Measurements from ENCODE around the gene SPINK1.

SPINK1 gene

DNA sequence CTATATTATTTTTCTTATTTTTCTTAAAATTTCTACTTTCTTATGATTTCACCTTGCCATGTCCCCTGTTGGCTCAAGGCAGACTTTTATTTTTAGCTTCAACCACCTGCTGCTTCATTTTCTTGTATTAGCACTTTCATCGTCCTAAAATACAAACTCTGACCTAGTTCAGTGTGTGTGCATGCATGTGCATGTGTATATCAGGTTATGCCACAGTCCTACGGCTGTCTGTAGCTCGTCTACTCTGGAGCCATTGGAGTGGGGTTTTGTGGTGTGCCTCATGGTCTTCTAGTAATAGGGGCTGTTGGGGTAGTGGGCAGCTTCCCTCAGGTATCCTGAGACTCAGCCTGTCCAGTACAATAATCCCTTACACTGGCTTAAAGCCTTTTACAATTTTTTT lies 13.4 kb upstream of the SPINK1 start:
- TF ChIP-seq EZH2phosphoT487 (IDR thresholded peaks at IDR 0.05; ENCODE audit: borderline replicate concordance) = no peak
- TF ChIP-seq, protein P1, sequence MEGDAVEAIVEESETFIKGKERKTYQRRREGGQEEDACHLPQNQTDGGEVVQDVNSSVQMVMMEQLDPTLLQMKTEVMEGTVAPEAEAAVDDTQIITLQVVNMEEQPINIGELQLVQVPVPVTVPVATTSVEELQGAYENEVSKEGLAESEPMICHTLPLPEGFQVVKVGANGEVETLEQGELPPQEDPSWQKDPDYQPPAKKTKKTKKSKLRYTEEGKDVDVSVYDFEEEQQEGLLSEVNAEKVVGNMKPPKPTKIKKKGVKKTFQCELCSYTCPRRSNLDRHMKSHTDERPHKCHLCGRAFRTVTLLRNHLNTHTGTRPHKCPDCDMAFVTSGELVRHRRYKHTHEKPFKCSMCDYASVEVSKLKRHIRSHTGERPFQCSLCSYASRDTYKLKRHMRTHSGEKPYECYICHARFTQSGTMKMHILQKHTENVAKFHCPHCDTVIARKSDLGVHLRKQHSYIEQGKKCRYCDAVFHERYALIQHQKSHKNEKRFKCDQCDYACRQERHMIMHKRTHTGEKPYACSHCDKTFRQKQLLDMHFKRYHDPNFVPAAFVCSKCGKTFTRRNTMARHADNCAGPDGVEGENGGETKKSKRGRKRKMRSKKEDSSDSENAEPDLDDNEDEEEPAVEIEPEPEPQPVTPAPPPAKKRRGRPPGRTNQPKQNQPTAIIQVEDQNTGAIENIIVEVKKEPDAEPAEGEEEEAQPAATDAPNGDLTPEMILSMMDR (conservative IDR thresholded peaks at IDR 0.05; ENCODE audit: low read length) = no peak
- Histone ChIP-seq H3K27me3 (ENCODE audit: insufficient read depth, low read length, poor library complexity, severe bottlenecking) (peaks cover 5% of the 10 kb centered on the region), H3K9me3 (ENCODE audit: insufficient read depth, low read depth, low read length) (no peaks in the 10 kb centered on the region), H3K4me2 (ENCODE audit: low read depth, low read length, poor library complexity, severe bottlenecking) (no peak overlapping the region), H3K4me3 (ENCODE audit: low read length, poor library complexity, severe bottlenecking) (no peak overlapping the region), H3K79me2 (ENCODE audit: insufficient read depth, low read length) (no peaks in the 10 kb centered on the region), H2AFZ (ENCODE audit: low read length) (no peak overlapping the region), H3K9me2 (replicated peaks; ENCODE audit: low read depth, low read length) (no peaks in the 10 kb centered on the region), H3K4me1 (ENCODE audit: insufficient read depth, low read length, poor library complexity, severe bottlenecking) (no peaks in the 10 kb centered on the region), H3K9ac (ENCODE audit: low read depth, low read length, poor library complexity, severe bottlenecking) (no peak overlapping the region), H3K36me3 (ENCODE audit: insufficient read depth, low read length) (no peaks in the 10 kb centered on the region), H3F3A (ENCODE audit: low read depth) (no peaks in the 10 kb centered on the region), H4K20me1 (ENCODE audit: insufficient read depth, low read length, poor library complexity, severe bottlenecking) (no peaks in the 10 kb centered on the region)

DNA sequence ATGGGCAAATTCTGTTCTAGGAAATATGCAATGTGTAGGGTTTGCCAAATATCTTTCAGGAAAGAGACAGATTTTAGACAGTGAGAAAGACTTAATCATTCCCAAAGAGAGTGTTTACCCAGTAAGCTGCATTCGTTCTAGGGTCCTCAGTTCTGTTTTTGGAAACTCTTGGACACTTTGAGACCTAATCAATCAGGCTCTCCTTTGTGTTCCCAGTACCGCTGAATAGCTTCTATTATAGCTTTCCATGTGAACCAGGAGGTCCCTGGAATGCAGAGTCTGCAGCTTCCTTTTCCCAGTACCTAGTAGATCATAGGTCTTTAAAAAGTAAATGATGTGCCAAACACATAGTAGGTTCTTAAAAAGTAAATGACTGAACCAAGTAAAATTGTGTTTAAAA lies 11.4 kb upstream of the SPINK1 start:
- Histone ChIP-seq H3K36me3 (ENCODE audit: insufficient read depth, low read length) (no peaks in the 10 kb centered on the region), H4K20me1 (ENCODE audit: insufficient read depth, low read length, poor library complexity, severe bottlenecking) (no peaks in the 10 kb centered on the region), H3K4me1 (ENCODE audit: insufficient read depth, low read length, poor library complexity, severe bottlenecking) (no peaks in the 10 kb centered on the region), H3K27me3 (ENCODE audit: insufficient read depth, low read length, poor library complexity, severe bottlenecking) (peaks cover 5% of the 10 kb centered on the region), H2AFZ (ENCODE audit: low read length) (no peak overlapping the region), H3K9me2 (replicated peaks; ENCODE audit: low read depth, low read length) (no peaks in the 10 kb centered on the region), H3K9ac (ENCODE audit: low read depth, low read length, poor library complexity, severe bottlenecking) (no peak overlapping the region), H3F3A (ENCODE audit: low read depth) (no peaks in the 10 kb centered on the region), H3K9me3 (ENCODE audit: insufficient read depth, low read depth, low read length) (no peaks in the 10 kb centered on the region), H3K4me2 (ENCODE audit: low read depth, low read length, poor library complexity, severe bottlenecking) (no peak overlapping the region), H3K79me2 (ENCODE audit: insufficient read depth, low read length) (no peaks in the 10 kb centered on the region), H3K4me3 (ENCODE audit: low read length, poor library complexity, severe bottlenecking) (no peak overlapping the region)
- TF ChIP-seq, protein P1 (conservative IDR thresholded peaks at IDR 0.05; ENCODE audit: low read length) = no peak
- no peak for TF ChIP-seq EZH2phosphoT487 (IDR thresholded peaks at IDR 0.05; ENCODE audit: borderline replicate concordance)

DNA sequence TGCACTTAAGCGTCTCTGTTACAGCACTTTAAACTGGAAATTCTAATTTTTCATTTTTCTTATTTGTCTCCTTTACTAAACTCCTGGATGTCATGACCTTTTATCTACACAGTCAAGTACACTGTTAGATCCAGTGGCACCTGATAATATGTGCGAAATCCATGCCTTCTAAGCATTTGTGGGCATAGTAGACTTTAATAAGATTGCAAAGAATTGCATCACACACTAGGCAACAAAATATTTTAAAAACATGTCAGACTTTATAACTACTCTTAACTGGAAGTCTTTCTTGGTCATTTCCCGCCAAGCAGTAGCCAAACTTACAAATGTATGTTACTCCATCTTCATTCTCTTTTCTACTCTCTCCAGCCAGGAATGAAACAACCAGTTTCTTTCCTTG lies 5.0 kb upstream of the SPINK1 start:
- Histone ChIP-seq H3K9ac (ENCODE audit: low read depth, low read length, poor library complexity, severe bottlenecking) (no peak overlapping the region), H3K4me3 (ENCODE audit: low read length, poor library complexity, severe bottlenecking) (no peak overlapping the region), H3K4me2 (ENCODE audit: low read depth, low read length, poor library complexity, severe bottlenecking) (no peak overlapping the region)

More for the DNA sequence above, 5.0 kb upstream of the SPINK1 start:
- no peak for TF ChIP-seq EZH2phosphoT487 (IDR thresholded peaks at IDR 0.05; ENCODE audit: borderline replicate concordance)
- TF ChIP-seq, protein P1 (conservative IDR thresholded peaks at IDR 0.05; ENCODE audit: low read length) = no peak
- Histone ChIP-seq H3K36me3 (ENCODE audit: insufficient read depth, low read length) (no peaks in the 10 kb centered on the region), H3K4me1 (ENCODE audit: insufficient read depth, low read length, poor library complexity, severe bottlenecking) (no peaks in the 10 kb centered on the region), H3K9me2 (replicated peaks; ENCODE audit: low read depth, low read length) (no peaks in the 10 kb centered on the region), H2AFZ (ENCODE audit: low read length) (no peak overlapping the region), H3K9me3 (ENCODE audit: insufficient read depth, low read depth, low read length) (no peaks in the 10 kb centered on the region), H3K27me3 (ENCODE audit: insufficient read depth, low read length, poor library complexity, severe bottlenecking) (peaks cover 16% of the 10 kb centered on the region), H3F3A (ENCODE audit: low read depth) (no peaks in the 10 kb centered on the region), H4K20me1 (ENCODE audit: insufficient read depth, low read length, poor library complexity, severe bottlenecking) (no peaks in the 10 kb centered on the region), H3K79me2 (ENCODE audit: insufficient read depth, low read length) (no peaks in the 10 kb centered on the region)

Data from Loucy (cell line).